Activated gamma-delta T cell (primary cell): Measurements from ENCODE around the gene IFT88.

Experiments used
- DNase-seq: peaks from one replicate; lab custom pipeline; 2025; lab: John Stamatoyannopoulos, UW

IFT88 gene

GRCh38 chr13:20565115-20565736, 1.7 kb upstream of the IFT88 start:
- no peak for DNase-seq

DNA sequence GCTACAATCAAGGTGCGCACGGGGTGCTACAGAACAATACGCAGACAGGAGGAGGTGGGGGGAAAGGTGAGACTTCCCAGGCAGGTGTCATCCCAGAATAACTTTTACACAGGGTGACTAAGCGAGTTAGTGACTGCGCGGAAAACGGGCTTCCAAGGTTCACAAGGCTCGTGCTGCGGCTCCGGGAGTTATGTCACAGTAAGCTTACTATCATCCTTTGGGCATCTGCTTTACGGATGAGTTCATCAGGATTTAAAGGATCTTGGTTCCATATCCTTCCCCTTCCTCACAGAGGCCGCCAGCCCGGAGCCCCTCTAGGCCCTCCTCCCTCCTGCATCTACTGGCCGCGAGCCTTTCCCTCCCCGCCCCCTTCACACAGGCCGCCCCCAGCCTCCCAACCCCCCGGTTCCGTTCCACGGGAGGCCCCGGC, 474 bp upstream of the IFT88 start:
- no peak for DNase-seq

- no peak for DNase-seq
These were observed 1.0 kb downstream of the IFT88 start for GRCh38 chr13:20567881-20568528.

GRCh38 chr13:20570517-20570916, 3.6 kb downstream of the IFT88 start:
- DNase-seq: no peak

- no peak for DNase-seq
These were observed 4.7 kb downstream of the IFT88 start for GRCh38 chr13:20571676-20572075.

DNA sequence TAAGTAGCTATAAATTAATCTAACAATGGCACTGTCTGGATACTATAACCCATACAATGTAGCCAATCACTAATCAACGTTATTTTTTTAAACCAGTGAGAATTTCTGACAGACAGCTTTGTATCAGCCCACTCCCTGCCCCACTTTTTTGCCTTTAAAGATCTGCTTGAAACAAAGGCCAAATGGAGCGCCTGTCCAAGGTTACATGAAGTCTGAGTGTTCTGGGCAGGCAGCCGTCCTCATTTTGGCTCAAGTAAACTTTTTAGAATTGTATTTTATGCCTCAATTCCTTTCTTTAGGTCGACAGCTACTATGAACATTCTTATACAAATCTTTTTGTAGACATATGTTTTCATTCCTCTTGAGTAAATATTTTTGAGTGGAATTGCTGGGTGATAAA, 6.2 kb downstream of the IFT88 start:
- no peak for DNase-seq

DNA sequence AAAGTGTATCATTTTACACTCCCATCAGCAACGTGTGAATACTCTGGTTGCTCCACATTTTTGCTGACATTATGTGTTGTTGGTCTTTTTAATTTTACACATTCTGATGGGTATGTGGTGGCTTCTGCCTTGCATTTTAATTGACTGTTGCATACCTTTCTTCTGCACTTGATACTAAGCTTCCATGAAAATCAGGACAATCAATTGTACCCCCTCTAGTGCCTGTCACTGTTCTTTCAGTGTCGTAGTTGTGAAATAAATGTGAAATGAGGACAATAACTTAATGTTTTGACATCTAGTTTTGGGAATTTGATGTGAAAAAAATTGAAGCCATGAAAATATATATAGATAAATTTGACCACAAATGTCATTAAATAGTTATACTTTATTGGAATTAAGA, 6.7 kb downstream of the IFT88 start:
- DNase-seq: no peak

DNA sequence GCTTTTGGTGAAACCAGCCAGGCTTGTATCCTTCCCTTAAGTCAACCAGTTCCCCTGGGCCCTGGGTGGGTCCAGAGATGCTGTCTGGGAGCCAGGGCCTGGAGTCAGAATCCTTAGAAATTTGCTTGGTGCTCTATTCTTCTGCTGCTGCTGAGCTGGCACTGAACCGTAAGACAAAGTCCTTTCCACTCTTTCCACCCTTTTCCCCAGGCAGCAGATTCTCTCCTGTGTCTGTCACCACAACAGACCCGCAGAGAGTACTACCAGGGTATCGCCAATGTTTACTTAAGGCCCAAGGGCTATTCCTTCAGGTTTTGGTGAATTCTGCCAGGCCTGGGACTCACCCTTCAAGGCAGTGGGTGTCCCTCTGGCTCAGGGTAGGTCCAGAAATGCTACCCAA, 12.2 kb downstream of the IFT88 start:
- no peak for DNase-seq

GRCh38 chr13:20580257-20580656, 13.3 kb downstream of the IFT88 start:
- DNase-seq: no peak

DNA sequence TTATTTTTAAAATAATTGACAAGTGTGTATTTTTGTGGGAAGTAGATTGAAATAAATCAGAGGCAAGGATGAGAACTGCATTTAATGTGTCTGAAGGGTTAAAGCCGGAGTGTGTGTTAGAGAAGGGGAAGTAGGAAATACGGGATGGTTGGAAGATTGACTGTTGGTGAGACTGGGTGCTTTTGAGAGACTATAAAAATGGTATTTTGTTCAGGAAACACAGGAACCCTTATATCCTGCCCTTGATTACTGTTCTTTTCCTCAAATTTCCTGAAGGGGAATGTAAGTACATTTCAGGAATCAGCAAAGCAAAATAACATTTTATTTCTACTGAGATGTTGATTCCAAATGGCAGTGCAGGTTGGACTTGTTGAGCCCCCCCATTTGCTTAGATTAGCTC, 15.1 kb downstream of the IFT88 start:
- no peak for DNase-seq

GRCh38 chr13:20583803-20584293, 16.9 kb downstream of the IFT88 start:
- no peak for DNase-seq

DNA sequence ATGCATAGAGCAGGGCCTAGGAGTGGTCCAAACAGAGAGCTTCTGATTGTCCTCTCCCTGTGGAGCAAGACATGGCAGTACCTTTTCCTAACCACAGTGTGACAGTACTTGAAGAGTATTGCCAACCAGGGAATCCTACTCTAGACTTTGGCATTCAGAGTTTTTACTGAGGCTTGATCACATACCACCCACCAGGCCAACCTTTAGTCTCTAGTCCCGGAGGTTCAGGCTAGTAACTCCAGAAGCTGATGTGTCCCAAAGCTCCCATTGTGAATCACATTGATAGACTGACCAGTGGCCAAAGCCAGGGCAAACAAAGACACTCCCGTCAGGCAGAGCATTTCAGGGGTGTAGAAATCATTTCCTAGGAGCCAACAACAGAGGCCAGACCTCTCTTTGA, 18.4 kb downstream of the IFT88 start:
- DNase-seq: no peak

GRCh38 chr13:20588529-20589110, 21.7 kb downstream of the IFT88 start:
- DNase-seq: no peak

DNA sequence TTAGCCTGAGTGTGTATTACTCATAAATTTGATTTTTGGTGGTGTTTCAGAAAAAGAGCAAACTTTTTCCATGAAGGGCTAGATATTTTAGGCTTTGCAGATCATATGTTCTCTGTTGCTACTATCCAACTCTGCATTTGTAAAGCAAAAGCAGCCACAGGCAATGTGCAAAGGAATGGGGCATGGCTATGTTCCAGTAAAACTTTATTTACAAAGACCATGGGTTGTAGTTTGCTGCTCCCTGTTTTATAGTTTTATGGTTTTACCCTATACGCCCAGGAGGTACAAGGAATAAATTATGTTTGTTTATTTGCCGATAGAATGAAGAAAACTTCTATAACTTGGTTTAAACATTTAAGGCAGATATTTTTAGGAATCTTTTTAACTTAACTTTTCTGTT, 23.6 kb downstream of the IFT88 start:
- no peak for DNase-seq

DNA sequence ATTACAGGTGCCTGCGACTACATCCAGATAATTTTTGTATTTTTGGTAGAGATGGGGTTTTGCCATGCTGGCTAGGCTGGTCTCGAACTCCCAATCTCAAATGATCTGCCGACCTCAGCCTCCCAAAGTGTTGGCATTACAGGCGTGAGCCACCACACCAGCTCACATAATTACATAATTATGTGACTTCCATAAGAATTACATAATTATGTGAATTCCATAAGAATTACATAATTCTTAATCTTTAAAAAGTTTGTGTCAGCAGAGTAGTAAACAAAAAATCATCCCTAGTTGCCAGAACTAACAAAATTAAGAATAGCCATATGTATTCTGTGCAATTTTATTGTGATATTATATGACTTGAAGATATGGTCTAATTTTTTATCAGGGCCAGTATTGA, 25.6 kb downstream of the IFT88 start:
- DNase-seq: no peak

GRCh38 chr13:20594280-20594679, 27.3 kb downstream of the IFT88 start:
- no peak for DNase-seq

- no peak for DNase-seq
These were observed 40.1 kb downstream of the IFT88 start for GRCh38 chr13:20607015-20607414.

DNA sequence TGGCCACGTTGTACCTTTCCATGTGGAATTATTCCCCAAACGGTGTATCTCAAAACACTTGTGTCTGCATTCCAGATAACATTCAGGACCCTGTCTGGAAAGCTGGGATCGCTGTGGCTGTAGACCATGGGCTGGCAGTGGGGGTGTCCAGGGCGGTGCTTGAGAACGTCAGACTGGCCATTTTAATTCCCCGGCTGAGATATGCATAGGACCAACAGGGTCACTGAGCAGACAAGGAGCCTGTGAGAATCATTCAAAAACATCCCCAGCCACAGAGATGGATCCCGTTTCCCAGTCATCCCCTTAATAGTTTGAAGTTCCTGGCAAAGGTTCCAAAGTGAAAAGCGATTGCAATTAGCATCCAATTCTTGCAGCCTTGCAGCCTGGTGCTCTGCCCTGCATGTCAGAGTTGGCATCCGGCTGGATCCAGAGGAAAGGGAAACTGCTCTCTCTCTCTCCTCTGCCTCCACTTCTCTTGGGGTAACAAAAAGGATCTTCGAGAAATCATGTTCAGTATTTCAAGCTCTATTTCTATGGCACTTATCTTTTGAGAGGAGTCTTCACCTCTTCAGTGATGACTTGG, 41.6 kb downstream of the IFT88 start:
- no peak for DNase-seq

DNA sequence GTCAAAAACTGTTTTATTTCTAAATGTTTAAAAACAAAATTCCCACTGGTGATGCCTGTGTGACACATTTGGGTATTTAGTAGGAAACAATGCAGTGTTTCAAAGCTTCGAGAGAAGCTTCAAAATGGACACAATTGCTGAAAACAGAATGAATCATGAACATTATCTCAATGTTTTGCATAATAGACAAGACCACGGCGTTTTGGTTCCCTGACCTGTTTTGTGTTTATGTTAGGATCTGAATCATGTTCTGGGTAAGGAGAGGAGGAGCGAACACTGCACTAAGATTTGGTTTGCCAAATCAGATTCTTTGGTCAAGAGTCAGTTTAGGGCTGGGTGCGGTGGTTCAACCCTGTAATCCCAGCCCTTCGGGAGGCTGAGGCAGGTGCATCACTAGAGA, 42.2 kb downstream of the IFT88 start:
- DNase-seq: no peak

- no peak for DNase-seq
These were observed 43.0 kb downstream of the IFT88 start for GRCh38 chr13:20610006-20610405.

- no peak for DNase-seq
These were observed 49.3 kb downstream of the IFT88 start for GRCh38 chr13:20616059-20616797.

DNA sequence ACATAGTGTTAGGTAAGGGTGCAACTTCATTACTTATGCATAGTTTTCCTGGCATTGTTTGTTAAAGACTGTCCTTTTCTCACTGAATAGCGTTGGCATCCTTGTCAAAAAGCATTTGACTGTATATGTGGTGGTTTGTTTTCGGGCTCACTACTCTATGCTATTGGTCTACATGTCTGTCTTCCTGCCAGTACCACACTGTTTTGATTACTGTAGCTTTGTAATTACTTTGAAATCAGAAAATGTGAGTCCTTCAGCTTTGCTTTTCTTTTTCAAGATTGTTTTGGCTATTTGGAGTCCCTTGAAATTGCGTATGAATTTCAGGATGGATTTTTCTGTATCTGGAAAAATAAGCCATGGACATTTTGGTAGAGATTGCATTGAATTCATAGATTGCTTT, 56.0 kb downstream of the IFT88 start:
- DNase-seq: no peak
